Epithelial cell of esophagus (primary cell): ENCODE data around the gene KIAA0319L.

Experiments
- DNase-seq: peaks from one replicate; pipeline ENCODE4 v3.0.0; 2010; ENCODE audit warnings: low read depth
- H3K4me3 ChIP-seq: 2 replicates; pipeline ENCODE4 v1.5.1; 2011; ENCODE audit warnings: mild to moderate bottlenecking, low read length, control low read depth
- CTCF ChIP-seq: IDR thresholded peaks from 2 replicates; pipeline ENCODE4 v1.5.1; 2011; ENCODE audit warnings: low read depth, mild to moderate bottlenecking, low read length, control low read depth, inconsistent platforms; ENCODE audit not compliant: insufficient read depth; ENCODE audit errors: missing control alignments

The KIAA0319L gene

GRCh38 chr1:35561297-35561971, 4.2 kb upstream of the KIAA0319L start:
- TF ChIP-seq CTCF = no peak
- DNase-seq = no peak
- peak overlapping the region; percentile 23 for H3K4me3 ChIP-seq

DNA sequence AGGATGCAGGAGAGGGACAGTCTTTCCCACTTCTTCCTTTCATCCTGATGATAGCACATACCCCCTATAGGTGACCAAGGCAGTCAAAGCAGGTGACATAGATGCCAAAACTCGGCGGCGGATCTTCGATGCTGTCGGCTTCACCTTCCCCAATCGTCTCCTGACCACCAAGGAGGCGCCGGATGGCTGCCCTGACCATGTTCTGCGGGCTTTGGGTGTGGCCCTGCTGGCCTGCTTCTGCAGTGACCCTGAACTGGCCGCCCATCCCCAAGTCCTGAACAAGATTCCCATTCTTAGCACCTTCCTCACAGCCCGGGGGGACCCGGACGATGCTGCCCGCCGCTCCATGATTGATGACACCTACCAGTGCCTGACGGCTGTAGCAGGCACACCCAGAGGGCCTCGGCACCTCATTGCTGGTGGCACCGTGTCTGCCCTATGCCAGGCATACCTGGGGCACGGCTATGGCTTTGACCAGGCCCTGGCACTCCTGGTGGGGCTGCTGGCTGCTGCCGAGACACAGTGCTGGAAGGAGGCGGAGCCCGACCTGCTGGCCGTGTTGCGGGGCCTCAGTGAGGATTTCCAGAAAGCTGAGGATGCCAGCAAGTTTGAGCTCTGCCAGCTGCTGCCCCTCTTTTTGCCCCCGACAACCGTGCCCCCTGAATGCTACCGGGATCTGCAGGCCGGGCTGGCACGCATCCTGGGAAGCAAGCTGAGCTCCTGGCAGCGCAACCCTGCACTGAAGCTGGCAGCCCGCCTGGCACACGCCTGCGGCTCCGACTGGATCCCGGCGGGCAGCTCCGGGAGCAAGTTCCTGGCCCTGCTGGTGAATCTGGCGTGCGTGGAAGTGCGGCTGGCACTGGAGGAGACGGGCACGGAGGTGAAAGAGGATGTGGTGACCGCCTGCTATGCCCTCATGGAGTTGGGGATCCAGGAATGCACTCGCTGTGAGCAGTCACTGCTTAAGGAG, 3.3 kb upstream of the KIAA0319L start:
- H3K4me3 ChIP-seq = peak overlapping the region; percentile 23
- TF ChIP-seq CTCF = no peak
- no peak for DNase-seq

GRCh38 chr1:35559317-35559944, 2.2 kb upstream of the KIAA0319L start:
- DNase-seq = no peak
- no peak for TF ChIP-seq CTCF
- peak overlapping the region; percentile 92 for H3K4me3 ChIP-seq

DNA sequence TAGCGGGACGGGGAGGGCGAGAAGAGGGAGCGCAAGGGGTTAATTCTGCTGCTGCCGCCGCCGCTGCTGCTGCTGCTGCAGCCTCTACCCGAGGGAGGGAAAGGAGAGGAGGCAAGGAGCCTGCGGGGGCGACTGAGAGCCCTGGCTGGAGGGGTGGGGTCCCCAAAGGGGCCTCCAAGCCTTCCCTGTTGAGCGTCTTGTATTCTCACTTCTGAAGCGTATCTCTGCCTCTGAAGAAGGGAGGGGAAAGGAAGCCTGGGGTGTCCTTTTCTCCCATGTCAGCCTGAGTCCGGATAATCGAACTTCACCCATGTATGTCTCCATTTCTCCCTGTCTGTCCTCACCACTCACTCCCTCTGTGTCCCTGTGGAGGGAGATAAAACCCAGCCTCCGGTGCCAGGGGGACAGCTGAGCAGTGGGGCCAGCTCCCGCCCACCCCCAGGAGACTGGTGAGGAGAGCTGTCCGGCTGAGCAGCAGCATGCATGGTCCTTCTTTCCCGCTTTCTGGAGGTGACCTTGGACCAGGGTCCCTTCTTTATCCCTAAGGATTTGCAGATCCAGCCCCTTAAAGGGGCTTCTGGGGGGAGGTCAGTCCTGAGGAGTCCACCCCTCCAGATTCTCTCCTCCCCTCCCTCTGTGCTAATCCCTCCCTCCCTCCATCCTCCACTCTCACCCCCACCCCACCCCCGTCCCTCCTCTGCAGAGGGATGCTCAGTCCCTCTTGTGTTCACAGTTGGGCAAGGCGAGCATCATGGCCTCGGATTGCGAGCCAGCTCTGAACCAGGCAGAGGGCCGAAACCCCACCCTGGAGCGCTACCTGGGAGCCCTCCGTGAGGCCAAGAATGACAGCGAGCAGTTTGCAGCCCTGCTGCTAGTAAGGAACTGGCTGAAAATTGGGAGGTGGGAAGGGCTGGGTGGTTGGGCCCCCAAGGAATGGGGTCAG, 1.4 kb upstream of the KIAA0319L start:
- TF ChIP-seq CTCF = no peak
- peak overlapping the region; percentile 92 for H3K4me3 ChIP-seq
- no peak for DNase-seq

DNA sequence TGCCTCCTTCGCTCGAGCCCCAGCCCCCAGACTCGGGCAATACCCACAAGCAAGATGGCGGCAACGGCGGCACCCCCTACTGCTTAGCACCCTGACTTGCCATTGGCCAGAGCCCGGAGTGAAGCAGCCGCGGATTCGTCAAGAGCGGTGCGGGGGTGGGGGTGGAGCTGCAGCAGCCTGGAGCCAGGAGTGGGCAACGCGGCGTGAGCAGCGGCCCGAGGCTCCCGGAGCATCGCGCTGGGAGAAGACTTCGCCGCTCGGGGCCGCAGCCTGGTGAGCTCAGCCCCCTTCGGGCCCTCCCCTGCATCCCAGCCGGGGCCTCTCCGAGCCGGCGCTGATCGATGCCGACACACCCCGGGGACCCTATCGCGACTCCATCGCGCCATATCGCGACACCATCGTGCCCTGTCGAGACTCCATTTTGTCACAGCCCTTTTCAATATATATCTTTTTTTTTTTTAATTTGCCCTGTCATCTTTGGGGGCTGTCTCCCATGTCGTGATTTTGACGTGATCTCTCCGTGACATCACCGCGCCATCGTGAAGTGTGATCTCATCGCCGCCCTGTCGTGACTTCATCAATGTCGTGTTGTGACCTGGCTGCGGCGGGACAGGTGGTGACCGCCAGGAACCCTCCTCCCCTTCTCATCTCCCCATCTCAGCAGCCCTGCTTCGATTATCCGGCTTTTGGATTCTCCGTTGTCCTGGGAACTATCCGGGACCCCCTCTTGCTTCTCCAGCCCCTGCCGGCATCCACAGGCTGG, 589 bp upstream of the KIAA0319L start, which contains the start of gene NCDN:
Gene NCDN (plus strand): TSS at position 189 of the 763 bp plus-strand sequence. CDS start 392 bp downstream, at position 581.
- peak; percentile 99 for DNase-seq
- no peak for TF ChIP-seq CTCF

More for the DNA sequence above, 589 bp upstream of the KIAA0319L start, which contains the start of gene NCDN:
- peak within 1 kb of the TSS; percentile 92 for H3K4me3 ChIP-seq
